Cardiac muscle cell (in vitro differentiated cells and primary cell): ENCODE measurements around the gene SMG5. TPM values are rescaled to one million over a fixed set of nuclear protein-coding genes. Genes with fewer than 3 reads are reported as not detected.

Experiments used
- DNase-seq, 2 donors: peaks; one replicate each; pipeline versions ENCODE4 v3.0.0 to v3.0.0-alpha.2; 2010 to 2017; ENCODE audit warnings: low read depth in 1 of 2, low spot score in 1 of 2
- H3K27ac ChIP-seq: fragments of 200-600 bp; sonication (generic); 2 replicates; pipeline ENCODE4 v1.5.1; 2016
- H3K27me3 ChIP-seq: fragments of 200-600 bp; sonication (generic); 2 replicates; pipeline ENCODE4 v1.6.0; 2016; ENCODE audit warnings: control low read depth
- H3K36me3 ChIP-seq: fragments of 200-600 bp; sonication (generic); 2 replicates; pipeline ENCODE4 v1.5.1; 2016; ENCODE audit warnings: control low read depth
- H3K4me1 ChIP-seq: fragments of 200-600 bp; sonication (generic); 2 replicates; pipeline ENCODE4 v1.8.1; 2017; ENCODE audit warnings: low read depth, mild to moderate bottlenecking, mixed run types
- H3K4me3 ChIP-seq: fragments of 200-600 bp; sonication (generic); 2 replicates; pipeline ENCODE4 v1.5.1; 2016; ENCODE audit warnings: mild to moderate bottlenecking
- H3K9me3 ChIP-seq: fragments of 200-600 bp; sonication (generic); 2 replicates; pipeline ENCODE4 v1.5.1; 2017; ENCODE audit warnings: low read depth, mild to moderate bottlenecking, control low read depth
- polyA plus RNA-seq: library from polyadenylated mRNA; unstranded; fragments of >200 nt; fragmentation: Nextera tagmentation; extraction: Ambion mirVana; gene quantifications from 2 replicates; pipeline ENCODE4 v1.2.1, GENCODE V29; 2016
- total RNA-seq: library from RNA; depleted of rRNA; stranded (reverse); fragments of >200 nt; gene quantifications from 2 replicates; pipeline ENCODE4 v1.2.3, GENCODE V29; 2016
- TF ChIP-seq, protein P1 (sequence below): IDR thresholded peaks from 2 replicates; pipeline ENCODE4 v1.5.1; 2012; ENCODE audit warnings: low read depth, mild to moderate bottlenecking, low read length

SMG5 gene
- total and polyA plus RNA-seq, 2 experiments from 2014 or later = 95.5 to 110 TPM

DNA sequence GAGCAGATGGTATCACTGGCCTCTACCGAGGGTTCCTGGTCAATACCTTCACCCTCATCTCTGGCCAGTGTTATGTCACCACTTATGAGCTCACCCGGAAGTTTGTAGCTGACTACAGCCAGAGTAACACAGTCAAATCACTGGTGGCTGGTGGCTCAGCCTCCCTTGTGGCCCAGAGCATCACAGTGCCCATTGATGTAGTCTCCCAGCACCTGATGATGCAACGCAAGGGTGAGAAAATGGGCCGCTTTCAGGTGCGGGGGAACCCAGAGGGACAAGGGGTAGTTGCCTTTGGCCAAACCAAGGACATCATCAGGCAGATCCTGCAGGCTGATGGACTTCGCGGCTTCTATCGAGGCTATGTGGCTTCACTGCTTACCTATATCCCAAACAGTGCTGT, 82.6 kb downstream of the SMG5 start:
- Histone ChIP-seq H3K4me1 (no peaks in the 10 kb centered on the region), H3K36me3 (no peaks in the 10 kb centered on the region), H3K9me3 (no peaks in the 10 kb centered on the region), H3K4me3 (no peak overlapping the region), H3K27ac (no peak overlapping the region), H3K27me3 (no peaks in the 10 kb centered on the region)
- TF ChIP-seq, protein P1, sequence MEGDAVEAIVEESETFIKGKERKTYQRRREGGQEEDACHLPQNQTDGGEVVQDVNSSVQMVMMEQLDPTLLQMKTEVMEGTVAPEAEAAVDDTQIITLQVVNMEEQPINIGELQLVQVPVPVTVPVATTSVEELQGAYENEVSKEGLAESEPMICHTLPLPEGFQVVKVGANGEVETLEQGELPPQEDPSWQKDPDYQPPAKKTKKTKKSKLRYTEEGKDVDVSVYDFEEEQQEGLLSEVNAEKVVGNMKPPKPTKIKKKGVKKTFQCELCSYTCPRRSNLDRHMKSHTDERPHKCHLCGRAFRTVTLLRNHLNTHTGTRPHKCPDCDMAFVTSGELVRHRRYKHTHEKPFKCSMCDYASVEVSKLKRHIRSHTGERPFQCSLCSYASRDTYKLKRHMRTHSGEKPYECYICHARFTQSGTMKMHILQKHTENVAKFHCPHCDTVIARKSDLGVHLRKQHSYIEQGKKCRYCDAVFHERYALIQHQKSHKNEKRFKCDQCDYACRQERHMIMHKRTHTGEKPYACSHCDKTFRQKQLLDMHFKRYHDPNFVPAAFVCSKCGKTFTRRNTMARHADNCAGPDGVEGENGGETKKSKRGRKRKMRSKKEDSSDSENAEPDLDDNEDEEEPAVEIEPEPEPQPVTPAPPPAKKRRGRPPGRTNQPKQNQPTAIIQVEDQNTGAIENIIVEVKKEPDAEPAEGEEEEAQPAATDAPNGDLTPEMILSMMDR = no peak
- no peak for DNase-seq

Other genes starting within 250 kb of the SMG5 start
- gene UBQLN4, start 229.0 kb downstream of the SMG5 start, total RNA-seq = 43.1 and 51.0 TPM in 2 replicates
- gene UBQLN4, start 229.0 kb downstream of the SMG5 start, polyA plus RNA-seq = 29.2 and 38.5 TPM in 2 replicates
- 75.5 and 116 TPM in 2 replicates for gene LAMTOR2, start 228.0 kb downstream of the SMG5 start, total RNA-seq
- gene LAMTOR2, start 228.0 kb downstream of the SMG5 start, polyA plus RNA-seq = 199 and 208 TPM in 2 replicates
- 1.6 and 3.1 TPM in 2 replicates for gene RAB25, start 221.7 kb downstream of the SMG5 start, total RNA-seq
- 2.1 and 2.4 TPM in 2 replicates for gene RAB25, start 221.7 kb downstream of the SMG5 start, polyA plus RNA-seq
- gene MEX3A, start 200.4 kb downstream of the SMG5 start, total RNA-seq = 48.8 and 58.6 TPM in 2 replicates
- 17.2 and 24.8 TPM in 2 replicates for gene MEX3A, start 200.4 kb downstream of the SMG5 start, polyA plus RNA-seq
- 128 and 139 TPM in 2 replicates for gene LMNA, start 168.1 kb downstream of the SMG5 start, total RNA-seq
- gene LMNA, start 168.1 kb downstream of the SMG5 start, polyA plus RNA-seq = 99.4 and 149 TPM in 2 replicates
- gene SEMA4A, start 129.2 kb downstream of the SMG5 start, total RNA-seq = 3.6 and 8.6 TPM in 2 replicates
- gene SEMA4A, start 129.2 kb downstream of the SMG5 start, polyA plus RNA-seq = 0.65 and 2.9 TPM in 2 replicates
- gene SLC25A44, start 88.7 kb downstream of the SMG5 start, total RNA-seq = 9.2 and 9.7 TPM in 2 replicates
- gene SLC25A44, start 88.7 kb downstream of the SMG5 start, polyA plus RNA-seq = 13.8 and 18.1 TPM in 2 replicates
- gene PMF1, start 69.8 kb downstream of the SMG5 start, total RNA-seq = 106 and 129 TPM in 2 replicates
- gene PMF1, start 69.8 kb downstream of the SMG5 start, polyA plus RNA-seq = 133 and 151 TPM in 2 replicates
- gene BGLAP, start 40.6 kb downstream of the SMG5 start, total RNA-seq = 0.51 and 0.67 TPM in 2 replicates
- gene BGLAP, start 40.6 kb downstream of the SMG5 start, polyA plus RNA-seq = 0.32 and 1.8 TPM in 2 replicates
- 34.5 and 35.7 TPM in 2 replicates for gene PAQR6, start 34.8 kb downstream of the SMG5 start, total RNA-seq
- gene PAQR6, start 34.8 kb downstream of the SMG5 start, polyA plus RNA-seq = 23.3 and 40.1 TPM in 2 replicates
- gene TMEM79, start 1.5 kb upstream of the SMG5 start, total RNA-seq = 2.6 and 4.0 TPM in 2 replicates
- 3.0 and 4.6 TPM in 2 replicates for gene TMEM79, start 1.5 kb upstream of the SMG5 start, polyA plus RNA-seq
- gene GLMP, start 12.9 kb upstream of the SMG5 start, total RNA-seq = 54.9 and 57.7 TPM in 2 replicates
- gene GLMP, start 12.9 kb upstream of the SMG5 start, polyA plus RNA-seq = 49.0 and 55.3 TPM in 2 replicates
- 0.98 TPM in 1 of 2 replicates, not detected in the other for gene VHLL, start 16.5 kb upstream of the SMG5 start, total RNA-seq
- 0.21 TPM in 1 of 2 replicates, not detected in the other for gene VHLL, start 16.5 kb upstream of the SMG5 start, polyA plus RNA-seq
- gene CCT3, start 55.5 kb upstream of the SMG5 start, total RNA-seq = 245 and 330 TPM in 2 replicates
- 282 and 287 TPM in 2 replicates for gene CCT3, start 55.5 kb upstream of the SMG5 start, polyA plus RNA-seq
- gene TSACC, start 55.7 kb upstream of the SMG5 start, total RNA-seq = not detected in 2 replicates
- 1.1 and 4.7 TPM in 2 replicates for gene TSACC, start 55.7 kb upstream of the SMG5 start, polyA plus RNA-seq
- gene RHBG, start 86.4 kb upstream of the SMG5 start, total RNA-seq = not detected in 2 replicates
- not detected in 2 replicates for gene RHBG, start 86.4 kb upstream of the SMG5 start, polyA plus RNA-seq
- gene MEF2D, start 217.9 kb upstream of the SMG5 start, total RNA-seq = 35.9 and 64.6 TPM in 2 replicates
- gene MEF2D, start 217.9 kb upstream of the SMG5 start, polyA plus RNA-seq = 35.1 and 52.1 TPM in 2 replicates